Eye (tissue), 1 donor: ENCODE results near the gene LRRC49.
"Not testable (repeated sequence)": the region's sequence is repeated elsewhere in the genome, so short reads cannot be mapped to it uniquely, and the experiment has no call there.

Source experiments
- DNase-seq: peaks from one replicate; pipeline ENCODE4 v3.0.0-alpha.2; 2015

LRRC49 gene

DNA sequence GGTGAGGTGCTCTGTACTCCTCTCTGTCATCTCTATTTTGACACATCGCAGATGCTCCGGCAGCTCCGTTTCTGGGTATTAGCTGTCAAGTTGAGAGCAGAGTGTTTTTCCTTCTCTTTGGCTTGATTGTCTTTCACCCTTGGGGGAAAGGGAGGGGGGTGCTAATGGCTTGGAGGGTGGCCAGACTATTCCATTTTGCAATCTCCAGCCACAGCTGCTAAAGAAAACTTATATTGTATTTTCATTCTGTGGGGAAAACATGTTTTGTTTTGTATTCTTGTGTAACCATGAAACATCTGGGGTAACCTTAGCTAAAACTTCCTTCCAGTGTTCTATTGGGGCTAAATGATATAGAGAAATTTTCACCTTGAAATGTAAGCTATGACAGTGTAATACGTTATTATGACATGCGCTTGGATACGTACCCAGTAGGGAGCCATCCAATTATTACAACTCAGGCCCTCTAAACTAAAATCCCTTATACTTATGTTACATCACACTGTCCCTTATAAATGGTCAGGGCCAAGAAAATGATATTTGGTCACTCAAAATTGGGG, 24.6 kb upstream of the LRRC49 start:
- peak; percentile 75 for DNase-seq

DNA sequence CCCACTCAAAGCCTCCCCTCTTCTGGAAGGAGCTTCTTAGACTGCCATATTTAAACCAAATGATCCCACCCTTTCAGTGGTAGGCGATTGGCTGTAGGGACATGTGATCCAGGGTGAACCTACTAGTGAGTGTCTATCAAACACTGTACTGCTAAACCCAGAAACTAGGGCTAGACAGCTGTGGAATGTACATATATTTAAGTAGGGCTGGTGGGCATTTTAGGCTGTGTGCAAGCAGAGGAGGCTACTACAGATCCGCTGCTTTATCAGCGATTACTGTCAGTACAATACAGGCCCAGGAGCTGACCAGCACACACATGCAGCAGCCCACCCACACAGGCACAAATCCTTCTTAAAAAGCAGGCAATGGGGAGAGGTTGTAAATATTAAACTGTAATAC, 23.3 kb upstream of the LRRC49 start:
- no peak for DNase-seq

DNA sequence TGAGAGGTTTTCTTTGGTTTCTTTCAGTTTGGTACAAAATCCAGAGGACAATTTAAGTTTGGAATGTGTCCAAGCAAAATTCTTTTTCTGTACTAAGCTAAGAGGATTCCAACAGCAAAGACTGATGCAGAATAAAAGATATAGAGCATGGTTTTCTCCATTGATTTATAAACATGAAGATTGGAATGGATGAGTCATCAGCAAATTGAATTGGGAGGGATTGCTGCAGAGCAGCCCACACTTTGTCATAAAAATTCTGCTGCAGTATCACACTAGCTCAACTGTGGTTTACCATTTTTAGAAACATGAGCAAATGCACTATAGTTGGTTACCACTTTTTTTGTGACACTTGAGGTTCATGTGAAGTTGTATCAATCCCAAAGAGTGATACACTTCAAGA, 22.6 kb upstream of the LRRC49 start:
- peak; percentile 64 for DNase-seq

DNA sequence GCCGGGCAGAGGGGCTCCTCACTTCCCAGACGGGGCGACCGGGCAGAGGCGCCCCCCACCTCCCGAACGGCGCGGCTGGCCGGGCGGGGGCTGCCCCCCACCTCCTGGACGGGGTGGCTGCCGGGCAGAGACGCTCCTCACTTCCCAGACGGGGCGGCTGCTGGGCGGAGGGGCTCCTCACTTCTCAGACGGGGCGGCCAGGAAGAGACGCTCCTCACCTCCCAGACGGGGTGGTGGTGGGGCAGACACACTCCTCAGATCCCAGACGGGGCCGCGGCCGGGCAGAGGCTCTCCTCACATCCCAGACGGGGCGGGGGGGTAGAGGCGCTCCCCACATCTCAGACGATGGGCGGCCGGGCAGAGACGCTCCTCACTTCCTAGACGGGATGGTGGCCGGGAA, 21.1 kb upstream of the LRRC49 start:
- DNase-seq = not testable (repeated sequence)

DNA sequence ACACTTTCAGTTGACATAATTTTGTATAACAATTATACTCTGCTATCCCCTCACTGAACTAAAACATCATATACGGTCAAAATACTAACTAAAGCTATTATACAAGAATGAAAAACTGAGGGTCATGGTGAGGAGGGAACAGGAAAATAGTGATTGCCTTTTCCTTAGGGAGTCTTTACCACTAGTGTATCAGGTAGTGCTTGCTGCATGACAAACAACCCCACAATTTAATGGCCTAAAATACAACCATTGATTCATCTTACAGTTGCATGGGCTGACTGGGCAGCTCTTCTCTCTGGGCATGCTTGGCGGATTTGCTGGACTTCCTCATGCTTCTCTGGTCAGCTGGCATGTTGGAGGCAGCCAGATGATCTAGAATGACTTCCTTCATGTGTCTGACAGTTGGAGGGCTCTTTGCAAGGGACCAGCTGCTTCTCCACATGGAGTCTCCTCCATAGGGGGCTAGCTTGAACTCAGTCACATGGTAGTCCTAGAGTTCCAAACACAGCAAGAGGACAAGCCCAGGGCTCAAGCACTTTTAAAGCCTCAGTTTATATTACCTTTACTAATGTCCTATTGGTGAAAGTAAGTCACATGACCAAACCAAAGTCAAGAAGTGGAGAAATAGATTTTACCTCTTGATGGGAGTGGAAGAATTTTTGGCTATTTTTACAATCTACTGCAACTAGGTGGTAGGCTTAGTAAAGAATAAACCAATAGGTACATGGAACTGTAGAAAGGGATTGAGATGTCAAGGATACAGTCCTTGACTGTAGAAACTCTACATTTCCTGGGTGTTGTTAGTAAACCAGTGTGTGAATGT, 19.2 kb upstream of the LRRC49 start:
- no peak for DNase-seq

DNA sequence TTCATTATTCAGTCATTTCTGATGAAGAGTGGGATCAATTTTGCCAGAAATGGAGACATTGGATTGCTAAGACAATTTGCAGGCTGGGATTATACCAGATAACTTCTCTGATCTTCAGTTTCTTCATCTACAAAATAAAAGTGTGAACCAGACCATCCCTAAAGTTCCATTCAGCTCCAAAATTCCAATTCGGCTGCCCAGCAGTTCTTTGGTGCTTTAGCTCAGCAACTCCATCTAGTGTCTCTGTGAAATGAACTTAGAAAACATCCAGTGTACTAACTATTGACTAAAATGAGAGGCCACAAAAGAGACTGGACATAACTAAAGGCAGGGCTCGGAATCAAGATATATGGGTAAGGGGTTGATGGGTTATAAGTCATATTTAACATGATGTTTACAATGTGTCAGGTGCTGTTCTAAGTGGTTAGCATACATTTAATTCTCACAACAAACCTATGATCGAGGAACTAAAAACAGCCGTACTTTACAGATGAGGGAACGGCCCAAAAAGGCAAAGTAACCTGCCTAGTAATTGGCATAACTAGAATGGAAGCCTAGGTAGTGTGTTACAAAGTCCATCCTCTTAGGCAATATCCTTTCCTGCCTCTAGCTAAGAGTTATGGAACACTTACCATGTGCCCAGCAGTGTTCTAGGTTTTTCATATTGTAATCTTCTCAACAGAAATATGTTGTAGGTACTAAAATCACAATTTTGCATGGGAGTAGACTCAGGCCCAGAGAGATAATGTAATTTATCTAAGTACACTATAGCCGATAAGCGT, 17.4 kb upstream of the LRRC49 start:
- peak; percentile 38 for DNase-seq

DNA sequence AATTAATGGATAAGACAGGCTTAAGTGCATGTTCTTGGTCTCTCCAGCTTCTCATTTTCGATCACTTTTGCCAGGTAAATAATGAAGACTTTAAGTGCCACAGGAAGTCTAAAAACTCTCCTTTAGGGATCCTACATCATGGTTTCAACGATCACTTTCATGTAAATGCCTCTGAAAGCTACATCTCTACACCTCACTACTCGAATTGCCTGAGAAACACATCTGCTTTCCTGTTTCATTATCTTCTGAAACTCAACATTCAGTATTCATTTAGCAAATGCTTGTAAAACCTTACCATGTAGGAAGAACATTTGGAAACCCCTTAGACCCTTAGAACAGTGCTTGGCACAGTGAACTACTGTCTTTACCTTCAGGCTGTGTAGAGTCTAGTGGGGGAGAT, 16.6 kb upstream of the LRRC49 start:
- no peak for DNase-seq

DNA sequence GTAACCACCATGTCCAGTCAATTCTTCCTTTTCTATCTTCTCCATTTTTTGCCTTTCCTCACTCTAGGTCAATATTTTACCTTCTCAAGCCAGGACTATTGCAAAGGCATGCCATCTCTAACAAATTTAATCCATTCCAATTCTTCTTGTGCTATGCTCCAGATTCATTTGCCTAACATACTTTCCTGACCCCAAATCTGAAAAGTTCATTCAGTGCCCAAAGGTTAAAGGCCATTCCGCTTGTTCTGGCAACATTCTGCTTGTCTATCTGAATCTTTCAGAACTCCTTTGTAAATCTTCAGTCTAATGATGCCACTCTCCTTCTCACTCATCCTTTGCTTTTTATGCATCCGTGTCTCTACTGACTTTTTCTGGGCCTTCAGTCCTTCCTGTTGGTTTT, 15.9 kb upstream of the LRRC49 start:
- peak; percentile 40 for DNase-seq

DNA sequence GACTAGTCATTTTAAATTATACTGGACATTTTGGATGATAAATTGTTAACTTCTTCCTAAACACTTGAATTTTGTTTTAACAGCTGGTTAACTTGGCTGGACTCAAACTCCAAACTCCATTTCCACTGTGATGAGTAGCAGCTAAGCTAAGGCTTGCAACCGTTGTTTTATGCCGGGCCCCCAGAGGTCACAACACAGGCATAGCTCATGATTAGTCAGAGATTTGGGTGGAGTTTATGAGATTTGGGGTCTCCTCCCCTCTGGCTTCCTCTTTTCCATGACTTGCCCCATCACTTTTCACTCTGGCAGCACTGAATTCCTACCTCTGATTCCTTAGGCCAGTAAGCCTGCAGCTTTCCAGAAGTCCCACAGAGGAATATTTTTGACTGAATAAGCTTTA, 13.2 kb upstream of the LRRC49 start:
- DNase-seq = no peak

DNA sequence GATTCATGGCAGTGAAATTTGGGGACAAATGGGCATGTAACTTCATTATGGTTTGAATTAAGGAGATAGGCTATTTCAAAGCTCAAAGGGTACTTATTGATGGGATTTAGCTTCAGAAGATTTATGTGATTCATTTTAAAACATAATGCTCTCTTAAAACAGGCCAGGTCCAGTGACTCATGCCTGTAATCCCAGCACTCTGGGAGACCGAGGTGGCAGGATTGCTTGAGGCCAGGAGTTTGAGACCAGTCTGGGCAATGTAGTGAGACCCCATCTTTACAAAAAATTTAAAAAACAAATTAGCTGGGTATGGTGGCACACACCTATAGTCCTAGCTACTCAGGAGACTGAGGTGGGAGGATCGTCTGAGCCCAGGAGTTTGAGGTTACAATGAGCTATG, 11.8 kb upstream of the LRRC49 start:
- no peak for DNase-seq

DNA sequence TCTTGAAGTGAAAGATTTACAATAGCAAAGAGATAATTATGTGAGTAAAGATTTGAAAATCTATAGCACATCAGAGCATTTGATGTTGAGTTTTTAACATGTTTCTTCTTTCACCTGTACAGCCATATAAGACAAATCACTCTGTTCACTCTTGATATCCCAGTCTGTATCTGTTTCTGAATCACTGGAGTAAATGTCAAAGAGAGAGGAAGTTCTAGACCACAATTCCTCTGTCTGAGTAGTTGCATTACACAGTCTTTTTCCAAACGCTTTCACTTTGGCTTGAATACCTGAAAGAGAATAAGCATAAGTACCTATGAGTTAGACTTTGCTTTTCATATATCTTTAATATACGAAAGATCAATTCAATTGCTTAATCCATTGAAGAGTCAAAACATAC, 10.3 kb upstream of the LRRC49 start:
- DNase-seq = no peak

DNA sequence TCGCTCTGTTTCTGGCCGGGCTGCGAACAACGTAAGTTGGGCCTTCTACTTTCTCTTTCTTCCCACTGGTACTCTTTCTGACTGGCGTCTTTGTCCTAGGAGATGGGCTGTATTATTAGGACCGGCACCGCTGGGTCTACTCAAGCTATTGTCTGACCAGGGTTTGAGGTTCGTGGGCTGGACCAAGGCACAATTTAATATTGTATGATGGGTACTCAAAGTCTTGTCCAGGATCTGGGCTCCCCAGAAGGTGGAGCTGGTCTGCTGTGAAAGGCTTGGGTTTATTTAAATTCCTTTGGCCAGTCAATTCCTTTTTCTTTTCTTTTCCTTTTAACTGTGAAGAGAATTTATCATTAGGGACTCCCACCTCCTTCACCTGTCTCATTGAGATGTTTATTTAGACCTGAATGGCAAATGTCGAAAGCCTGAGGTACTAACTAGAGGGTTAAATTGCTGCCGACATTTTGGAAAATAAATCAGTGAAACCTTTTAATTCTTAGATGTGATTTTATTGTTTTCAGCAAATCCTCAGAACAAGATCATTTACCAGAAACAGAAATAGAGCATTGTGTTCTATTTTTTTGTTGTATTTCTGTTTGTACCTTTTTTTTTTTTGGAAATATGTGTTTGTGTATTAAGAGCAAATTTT, 410 bp downstream of the LRRC49 start:
- DNase-seq = no peak

DNA sequence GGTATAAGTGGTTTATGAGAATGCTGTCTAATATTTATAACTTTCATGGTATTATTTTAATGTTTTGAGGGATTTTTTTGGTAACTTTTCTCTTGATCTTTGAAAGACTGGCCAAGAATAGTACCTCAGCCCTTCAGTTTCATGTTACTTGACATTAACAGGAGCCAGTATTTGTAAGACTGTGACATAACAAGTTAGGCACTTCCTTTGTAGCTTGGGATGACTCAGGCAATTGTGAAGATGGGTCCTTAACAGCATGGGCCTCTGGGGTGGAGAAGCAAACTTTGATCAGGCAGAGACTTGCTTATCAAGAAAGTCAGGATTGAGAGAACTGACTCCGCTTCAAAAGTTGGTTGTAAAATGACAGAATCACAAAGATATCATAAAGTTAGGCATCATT, 9.5 kb downstream of the LRRC49 start:
- no peak for DNase-seq

DNA sequence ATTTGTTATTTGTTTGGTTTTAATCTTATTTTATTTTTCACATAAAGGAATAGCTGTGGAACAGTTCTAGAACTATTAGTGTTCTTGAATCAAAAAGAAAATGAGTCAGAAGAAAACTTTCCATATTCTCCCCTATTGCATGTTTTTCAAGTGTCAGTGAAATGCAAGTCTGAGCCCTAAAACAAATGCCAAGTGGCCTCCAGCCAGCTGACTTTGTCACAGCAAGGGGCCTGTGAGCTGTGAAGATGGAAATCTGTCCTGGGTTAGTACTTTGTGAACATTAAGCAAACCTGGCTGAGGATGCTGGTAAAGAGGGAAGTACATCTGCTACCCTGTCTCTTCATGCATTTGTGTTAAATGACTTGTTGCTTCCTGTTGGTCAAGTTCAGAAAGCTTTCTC, 14.2 kb downstream of the LRRC49 start:
- DNase-seq = no peak

DNA sequence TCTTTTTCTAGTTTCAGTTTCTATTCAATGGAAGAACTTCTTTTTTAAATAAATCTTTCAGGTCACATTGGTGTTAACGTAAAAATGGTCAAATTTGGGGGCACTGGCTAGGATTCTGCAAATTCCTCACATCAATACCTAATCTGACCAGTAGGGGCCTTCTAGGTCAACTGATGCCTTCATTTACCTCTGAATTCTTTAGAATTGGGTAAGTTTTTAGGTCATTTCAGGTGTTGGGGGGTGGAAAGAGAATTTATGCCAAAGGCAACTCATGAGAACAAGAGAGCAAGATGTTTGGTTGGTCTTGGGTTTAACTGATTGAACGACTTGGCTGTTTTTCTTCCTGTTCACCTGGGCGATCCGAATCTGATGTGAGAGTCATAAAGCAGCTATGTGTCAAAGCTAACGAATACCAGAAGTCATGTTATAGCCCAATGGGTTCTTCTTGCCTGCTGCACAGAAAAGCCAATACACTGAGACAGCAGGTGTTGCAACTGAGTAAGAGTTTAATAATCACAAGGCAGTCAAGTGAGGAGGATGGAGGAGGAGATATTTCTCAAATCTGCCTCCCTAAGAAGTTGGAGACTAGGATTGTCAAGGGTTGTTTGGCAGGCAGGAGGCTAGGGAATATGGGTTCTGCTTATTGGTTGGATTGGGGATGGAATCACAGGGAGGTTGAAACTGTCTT, 15.3 kb downstream of the LRRC49 start:
- DNase-seq = no peak

DNA sequence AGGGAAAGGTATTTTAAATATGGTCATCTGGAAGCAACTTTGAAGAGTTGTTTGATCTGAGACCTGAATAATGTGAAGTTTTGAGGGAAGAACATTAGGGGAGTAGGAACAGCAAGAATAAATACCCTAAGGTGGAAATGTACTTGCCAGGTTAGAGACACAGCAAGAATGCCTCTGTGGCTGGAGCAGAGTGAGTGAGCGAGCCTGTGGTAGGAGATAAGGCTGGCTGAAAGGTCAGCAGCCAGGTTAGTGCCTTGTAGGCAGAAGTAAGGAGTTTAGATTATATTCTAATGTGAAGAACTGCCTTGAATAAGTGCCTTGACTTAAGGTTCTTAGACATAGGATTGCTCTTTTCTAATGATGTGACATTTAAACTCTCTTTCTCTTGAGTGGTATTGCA, 18.3 kb downstream of the LRRC49 start:
- no peak for DNase-seq

DNA sequence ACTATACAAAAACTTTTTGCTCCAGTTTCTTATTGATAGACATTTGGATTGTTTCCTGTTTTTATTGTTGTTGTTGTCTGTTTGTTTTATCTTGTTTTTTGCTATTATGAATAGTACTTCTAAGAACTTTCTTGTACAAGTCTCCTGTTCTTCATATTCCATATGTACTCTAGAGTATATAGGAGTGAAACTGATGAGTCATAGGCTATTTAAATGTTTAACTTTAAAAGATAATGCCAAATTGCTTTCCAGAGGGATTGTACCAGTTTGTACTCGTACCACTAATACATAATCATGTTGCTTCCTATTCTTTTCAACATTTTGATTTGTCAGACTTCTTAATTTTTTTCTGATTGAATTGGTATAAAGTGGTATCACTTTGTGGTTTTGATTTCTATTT, 19.6 kb downstream of the LRRC49 start:
- no peak for DNase-seq

DNA sequence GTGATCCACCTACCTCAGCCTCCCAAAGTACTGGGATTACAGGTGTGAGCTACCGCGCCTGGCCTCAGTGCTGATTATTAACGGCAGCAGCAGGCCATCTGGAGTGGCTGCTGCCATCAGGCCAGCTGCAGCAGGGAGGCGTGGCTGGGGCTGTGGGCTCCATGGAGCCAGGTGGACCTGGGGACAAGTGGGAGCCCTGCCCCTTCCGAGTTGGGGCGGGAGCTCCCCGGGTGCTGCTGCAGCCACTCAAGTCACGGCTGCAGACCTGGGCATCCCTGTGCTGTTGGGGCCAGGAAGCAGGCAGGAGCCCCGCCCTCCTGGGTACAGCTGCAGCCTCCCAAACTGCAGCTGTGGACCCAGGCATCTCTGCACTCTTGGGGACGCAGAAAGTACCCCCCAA, 23.9 kb downstream of the LRRC49 start:
- no peak for DNase-seq

DNA sequence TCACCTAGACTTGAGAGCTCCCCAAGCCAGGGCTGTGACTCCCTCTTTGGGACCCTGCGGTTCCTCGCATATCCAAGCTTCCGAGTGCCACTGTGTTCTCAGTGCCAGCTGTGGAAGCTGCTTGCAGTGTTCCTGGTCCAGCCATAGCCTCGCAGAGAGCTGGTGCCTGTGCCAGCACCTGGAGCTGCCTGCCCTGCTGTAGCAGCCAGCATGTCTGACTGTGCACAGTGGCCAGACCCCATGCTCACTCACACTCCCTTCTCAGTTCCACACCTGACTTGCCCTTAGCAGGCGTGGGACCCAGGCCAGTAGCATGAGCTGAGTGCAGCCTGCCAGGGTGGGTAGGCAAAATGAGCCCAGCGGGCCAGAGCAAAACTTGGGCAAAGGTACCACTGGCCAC, 25.3 kb downstream of the LRRC49 start:
- no peak for DNase-seq

DNA sequence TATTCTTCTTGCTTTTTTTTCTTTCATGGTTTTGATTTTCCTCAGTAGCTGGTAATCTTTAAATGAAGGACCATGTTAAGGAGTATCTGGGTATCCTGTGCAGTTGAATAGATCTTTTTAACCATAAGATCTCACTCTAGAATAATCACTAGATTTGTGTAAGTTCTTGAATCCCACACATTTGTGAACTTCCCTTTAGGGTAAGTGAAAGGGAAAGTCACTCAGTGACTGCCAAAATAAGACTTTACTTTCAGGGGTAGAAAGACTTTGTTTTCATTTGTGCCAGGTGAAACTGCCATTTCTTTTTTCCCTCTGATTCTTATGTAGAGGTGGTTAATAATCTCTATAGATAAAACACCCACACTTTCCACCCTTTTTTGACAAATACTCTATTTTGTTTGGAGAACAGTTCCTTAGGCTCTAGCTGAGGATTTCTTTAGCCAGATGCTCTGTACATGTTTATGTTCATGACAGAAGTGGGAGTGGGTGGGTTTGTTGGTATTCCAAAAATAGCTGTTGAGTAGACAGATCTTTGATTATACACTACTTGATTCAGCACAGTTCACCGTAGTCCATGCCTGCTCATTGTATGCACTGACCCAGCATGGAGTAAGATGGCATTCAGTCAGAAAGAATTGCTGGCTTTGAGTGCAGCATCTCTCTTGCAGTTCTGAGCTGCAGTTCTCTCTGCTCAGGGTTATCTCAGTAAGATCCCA, 28.5 kb downstream of the LRRC49 start:
- DNase-seq = no peak

DNA sequence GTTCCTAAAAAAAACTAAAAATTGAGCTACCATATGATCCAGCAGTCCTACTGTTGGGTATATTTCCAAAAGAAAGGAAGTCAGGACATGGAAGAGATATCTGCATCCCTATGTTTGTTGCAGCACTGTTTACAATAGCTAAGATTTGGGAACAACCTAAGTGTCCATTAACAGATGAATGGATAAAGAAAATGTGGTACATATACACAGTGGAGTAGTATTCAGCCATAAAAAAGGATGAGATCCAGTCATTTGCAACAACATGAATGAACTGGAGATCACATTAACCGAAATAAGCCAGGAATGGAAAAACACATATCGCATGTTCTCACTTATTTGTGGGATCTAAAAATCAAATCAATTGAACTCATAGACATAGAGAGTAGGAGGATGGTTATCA, 29.5 kb downstream of the LRRC49 start:
- no peak for DNase-seq
